ENCODE data around the gene ZNF473. TPM values are rescaled to one million over a fixed set of nuclear protein-coding genes. Genes with fewer than 3 reads are reported as not detected.
"Not testable (repeated sequence)": the region's sequence is repeated elsewhere in the genome, so short reads cannot be mapped to it uniquely, and the experiment has no call there.

The ZNF473 gene
- total RNA-seq, 2 experiments from 2014 or later: 8.3 to 9.0 TPM

DNA sequence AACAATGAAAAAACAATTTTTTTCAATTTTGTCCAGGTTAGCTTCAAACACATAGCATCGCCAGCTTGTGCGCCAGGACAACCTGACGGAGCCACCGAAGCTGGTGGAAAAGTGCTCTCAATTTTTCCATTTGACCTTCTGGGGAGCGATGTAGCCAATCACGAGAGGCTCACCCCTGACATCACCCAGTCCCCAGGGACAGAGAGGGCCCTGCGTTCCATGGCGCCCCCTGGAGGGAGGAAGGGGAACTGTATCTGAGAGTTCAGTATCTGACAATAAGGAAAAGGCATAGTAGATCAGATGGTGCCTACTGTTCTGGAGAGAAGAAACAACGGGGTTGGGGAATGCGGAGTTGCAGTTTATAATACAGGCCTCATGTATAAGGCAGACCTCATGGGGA is 64.9 kb downstream of the ZNF473 start:
- H3K27me3 Mint-ChIP-seq (ENCODE audit: low read depth); H3K4me3 Mint-ChIP-seq; H3K4me1 Mint-ChIP-seq (ENCODE audit: low read depth); ATAC-seq; CTCF ChIA-PET; H3K27ac Mint-ChIP-seq; H3K9me3 Mint-ChIP-seq (ENCODE audit: insufficient read depth); H3K36me3 Mint-ChIP-seq (ENCODE audit: low read depth); POLR2A ChIA-PET: not testable (repeated sequence)
- peak; percentile 45 for DNase-seq

DNA sequence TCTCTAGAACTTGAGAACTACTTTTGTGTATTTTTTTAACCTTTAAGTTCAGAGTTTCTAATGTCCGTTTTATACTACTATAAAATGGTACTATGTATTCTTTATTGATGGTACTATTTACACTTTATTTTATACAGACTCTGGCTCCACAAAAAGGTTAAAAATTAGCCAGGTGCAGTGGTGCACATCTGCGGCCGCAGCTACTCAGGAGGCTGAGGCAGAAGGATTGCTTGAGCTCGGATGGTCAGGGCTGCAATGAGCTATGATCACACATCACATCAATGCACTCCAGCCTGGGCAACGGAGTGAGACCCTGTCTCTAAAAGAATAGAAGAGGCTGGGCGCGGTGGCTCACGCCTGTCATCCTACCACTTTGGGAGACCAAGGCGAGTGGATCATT is 66.0 kb downstream of the ZNF473 start:
- H3K4me1 Mint-ChIP-seq (ENCODE audit: low read depth); DNase-seq; H3K27me3 Mint-ChIP-seq (ENCODE audit: low read depth); H3K9me3 Mint-ChIP-seq (ENCODE audit: insufficient read depth); H3K27ac Mint-ChIP-seq; H3K36me3 Mint-ChIP-seq (ENCODE audit: low read depth); POLR2A ChIA-PET; H3K4me3 Mint-ChIP-seq; ATAC-seq; CTCF ChIA-PET: not testable (repeated sequence)

DNA sequence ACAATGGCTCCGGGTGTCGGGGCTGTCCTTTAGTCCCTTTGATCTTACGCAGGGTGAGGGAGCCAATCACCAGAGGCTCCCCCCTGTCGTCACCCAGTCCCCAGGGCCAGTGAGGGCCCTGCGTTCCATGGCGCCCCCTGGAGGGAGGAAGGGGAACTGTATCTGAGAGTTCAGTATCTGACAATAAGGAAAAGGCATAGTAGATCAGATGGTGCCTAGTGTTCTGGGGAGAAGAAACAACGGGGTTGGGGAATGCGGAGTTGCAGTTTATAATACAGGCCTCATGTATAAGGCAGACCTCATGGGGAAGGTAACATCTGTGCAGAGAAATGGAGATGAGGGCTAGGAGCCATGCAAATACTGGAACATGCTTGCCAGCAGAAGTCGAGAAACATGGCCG is 66.8 kb downstream of the ZNF473 start:
- H3K27me3 Mint-ChIP-seq (ENCODE audit: low read depth); POLR2A ChIA-PET; H3K4me1 Mint-ChIP-seq (ENCODE audit: low read depth); DNase-seq; H3K36me3 Mint-ChIP-seq (ENCODE audit: low read depth); H3K27ac Mint-ChIP-seq; H3K9me3 Mint-ChIP-seq (ENCODE audit: insufficient read depth); ATAC-seq; H3K4me3 Mint-ChIP-seq; CTCF ChIA-PET: not testable (repeated sequence)

DNA sequence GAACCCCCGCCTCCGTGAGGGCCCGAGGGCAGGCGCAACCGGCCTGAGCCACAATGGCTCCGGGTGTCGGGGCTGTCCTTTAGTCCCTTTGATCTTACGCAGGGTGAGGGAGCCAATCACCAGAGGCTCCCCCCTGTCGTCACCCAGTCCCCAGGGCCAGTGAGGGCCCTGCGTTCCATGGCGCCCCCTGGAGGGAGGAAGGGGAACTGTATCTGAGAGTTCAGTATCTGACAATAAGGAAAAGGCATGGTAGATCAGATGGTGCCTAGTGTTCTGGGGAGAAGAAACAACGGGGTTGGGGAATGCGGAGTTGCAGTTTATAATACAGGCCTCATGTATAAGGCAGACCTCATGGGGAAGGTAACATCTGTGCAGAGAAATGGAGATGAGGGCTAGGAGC is 72.1 kb downstream of the ZNF473 start:
- not testable (repeated sequence) for ATAC-seq

DNA sequence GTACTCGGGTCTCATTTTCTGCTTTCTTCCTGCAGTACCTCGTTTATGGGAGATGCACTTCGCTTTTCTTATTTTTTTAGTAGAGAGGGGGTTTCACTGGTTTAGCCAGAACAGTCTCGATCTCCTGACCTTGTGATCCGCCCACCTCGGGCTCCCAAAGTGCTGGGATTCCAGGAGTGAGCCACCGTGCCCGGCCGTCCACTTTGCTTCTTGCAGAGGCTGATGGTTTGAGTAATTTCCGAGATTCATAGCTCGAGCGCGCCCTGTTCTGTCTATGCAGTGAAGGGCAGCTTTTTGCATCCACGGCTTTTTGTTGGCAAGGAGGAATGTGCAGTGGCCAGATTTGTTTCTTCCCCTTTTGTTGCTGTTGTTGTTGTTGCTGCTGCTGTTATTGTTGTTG is 73.1 kb downstream of the ZNF473 start:
- H3K4me3 Mint-ChIP-seq; CTCF ChIA-PET; H3K4me1 Mint-ChIP-seq (ENCODE audit: low read depth); H3K27ac Mint-ChIP-seq; ATAC-seq; H3K9me3 Mint-ChIP-seq (ENCODE audit: insufficient read depth); H3K36me3 Mint-ChIP-seq (ENCODE audit: low read depth); H3K27me3 Mint-ChIP-seq (ENCODE audit: low read depth); POLR2A ChIA-PET: not testable (repeated sequence)
- DNase-seq: peak; percentile 34

More for the DNA sequence above, 72.1 kb downstream of the ZNF473 start:
- CTCF ChIA-PET; H3K36me3 Mint-ChIP-seq (ENCODE audit: low read depth); H3K9me3 Mint-ChIP-seq (ENCODE audit: insufficient read depth); H3K4me1 Mint-ChIP-seq (ENCODE audit: low read depth); H3K27me3 Mint-ChIP-seq (ENCODE audit: low read depth); DNase-seq; H3K27ac Mint-ChIP-seq; POLR2A ChIA-PET; H3K4me3 Mint-ChIP-seq: not testable (repeated sequence)

DNA sequence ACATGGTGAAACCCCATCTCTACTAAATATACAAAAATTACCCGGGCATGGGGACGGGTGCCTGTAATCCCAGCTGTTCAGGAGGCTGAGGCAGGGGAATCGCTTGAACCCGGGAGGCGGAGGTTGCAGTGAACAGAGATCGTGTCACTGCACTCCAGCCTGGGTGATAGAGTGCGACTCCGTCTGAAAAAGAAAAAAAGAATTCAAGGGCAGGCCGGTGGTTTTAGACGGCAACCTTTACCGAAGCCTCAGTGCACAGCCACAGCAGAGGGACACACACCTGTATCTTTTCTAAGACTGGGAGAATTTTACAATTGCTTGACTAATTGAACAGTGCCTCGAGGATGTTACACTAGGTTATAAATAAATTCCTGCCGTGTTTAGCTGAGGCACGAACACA is 73.9 kb downstream of the ZNF473 start:
- peak; percentile 21 for DNase-seq
- CTCF ChIA-PET; H3K36me3 Mint-ChIP-seq (ENCODE audit: low read depth); H3K4me3 Mint-ChIP-seq; ATAC-seq; POLR2A ChIA-PET; H3K4me1 Mint-ChIP-seq (ENCODE audit: low read depth); H3K27ac Mint-ChIP-seq; H3K9me3 Mint-ChIP-seq (ENCODE audit: insufficient read depth); H3K27me3 Mint-ChIP-seq (ENCODE audit: low read depth): not testable (repeated sequence)

DNA sequence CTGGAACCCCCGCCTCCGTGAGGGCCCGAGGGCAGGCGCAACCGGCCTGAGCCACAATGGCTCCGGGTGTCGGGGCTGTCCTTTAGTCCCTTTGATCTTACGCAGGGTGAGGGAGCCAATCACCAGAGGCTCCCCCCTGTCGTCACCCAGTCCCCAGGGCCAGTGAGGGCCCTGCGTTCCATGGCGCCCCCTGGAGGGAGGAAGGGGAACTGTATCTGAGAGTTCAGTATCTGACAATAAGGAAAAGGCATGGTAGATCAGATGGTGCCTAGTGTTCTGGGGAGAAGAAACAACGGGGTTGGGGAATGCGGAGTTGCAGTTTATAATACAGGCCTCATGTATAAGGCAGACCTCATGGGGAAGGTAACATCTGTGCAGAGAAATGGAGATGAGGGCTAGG is 75.1 kb downstream of the ZNF473 start:
- DNase-seq; H3K4me1 Mint-ChIP-seq (ENCODE audit: low read depth); POLR2A ChIA-PET; H3K9me3 Mint-ChIP-seq (ENCODE audit: insufficient read depth); CTCF ChIA-PET; ATAC-seq; H3K27me3 Mint-ChIP-seq (ENCODE audit: low read depth); H3K36me3 Mint-ChIP-seq (ENCODE audit: low read depth); H3K4me3 Mint-ChIP-seq; H3K27ac Mint-ChIP-seq: not testable (repeated sequence)

Other genes with a start within 250 kb of the ZNF473 start
- 10 to 100 TPM; 23.1 to 24.2 TPM for gene FUZ, start 212.7 kb upstream of the ZNF473 start, total RNA-seq
- gene MED25, start 207.7 kb upstream of the ZNF473 start, total RNA-seq: 10 to 100 TPM; 59.9 to 62.2 TPM
- gene PTOV1, start 174.8 kb upstream of the ZNF473 start, total RNA-seq: 10 to 100 TPM; 78.8 to 94.3 TPM
- 100 to 1,000 TPM; 113 to 120 TPM for gene PNKP, start 158.4 kb upstream of the ZNF473 start, total RNA-seq
- 10 to 100 TPM; 15.6 to 16.4 TPM for gene AKT1S1, start 148.7 kb upstream of the ZNF473 start, total RNA-seq
- 10 to 100 TPM; 28.6 to 30.8 TPM for gene TBC1D17, start 148.3 kb upstream of the ZNF473 start, total RNA-seq
- gene IL4I1, start 129.1 kb upstream of the ZNF473 start, total RNA-seq: 1 to 10 TPM; 1.2 to 1.6 TPM
- gene ATF5, start 96.8 kb upstream of the ZNF473 start, total RNA-seq: 1 to 10 TPM; 7.1 to 9.3 TPM
- gene NUP62, start 96.5 kb upstream of the ZNF473 start, total RNA-seq: 100 to 1,000 TPM; 116 to 122 TPM
- not detected for gene SIGLEC11, start 64.8 kb upstream of the ZNF473 start, total RNA-seq
- gene VRK3, start 633 bp upstream of the ZNF473 start, total RNA-seq: 10 to 100 TPM; 67.7 to 74.8 TPM
- not detected for gene IZUMO2, start 137.3 kb downstream of the ZNF473 start, total RNA-seq
- not detected for gene MYH14, start 177.6 kb downstream of the ZNF473 start, total RNA-seq